ENCODE measurements around the gene LYG1.

DNA sequence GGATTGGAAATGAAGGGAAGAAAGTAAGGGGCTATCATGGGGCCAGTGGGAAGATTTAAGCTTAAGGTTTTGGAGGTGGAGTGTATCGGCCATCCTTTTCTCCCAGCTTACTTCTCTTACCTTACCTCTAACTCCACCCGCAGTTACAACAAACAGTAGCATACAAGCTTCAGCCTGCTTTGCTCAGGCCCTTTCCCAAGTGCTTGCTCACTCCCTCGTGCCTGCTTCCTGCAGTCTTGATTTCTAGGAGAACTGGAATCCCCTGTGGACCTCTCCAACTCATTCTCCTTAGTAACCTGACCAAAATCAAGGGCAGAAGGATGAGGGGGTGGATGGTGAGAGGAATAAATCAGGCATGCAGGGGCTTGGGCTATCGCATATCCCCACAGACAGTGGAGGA, 39.8 kb downstream of the LYG1 start:
- TF ChIP-seq, protein P1, sequence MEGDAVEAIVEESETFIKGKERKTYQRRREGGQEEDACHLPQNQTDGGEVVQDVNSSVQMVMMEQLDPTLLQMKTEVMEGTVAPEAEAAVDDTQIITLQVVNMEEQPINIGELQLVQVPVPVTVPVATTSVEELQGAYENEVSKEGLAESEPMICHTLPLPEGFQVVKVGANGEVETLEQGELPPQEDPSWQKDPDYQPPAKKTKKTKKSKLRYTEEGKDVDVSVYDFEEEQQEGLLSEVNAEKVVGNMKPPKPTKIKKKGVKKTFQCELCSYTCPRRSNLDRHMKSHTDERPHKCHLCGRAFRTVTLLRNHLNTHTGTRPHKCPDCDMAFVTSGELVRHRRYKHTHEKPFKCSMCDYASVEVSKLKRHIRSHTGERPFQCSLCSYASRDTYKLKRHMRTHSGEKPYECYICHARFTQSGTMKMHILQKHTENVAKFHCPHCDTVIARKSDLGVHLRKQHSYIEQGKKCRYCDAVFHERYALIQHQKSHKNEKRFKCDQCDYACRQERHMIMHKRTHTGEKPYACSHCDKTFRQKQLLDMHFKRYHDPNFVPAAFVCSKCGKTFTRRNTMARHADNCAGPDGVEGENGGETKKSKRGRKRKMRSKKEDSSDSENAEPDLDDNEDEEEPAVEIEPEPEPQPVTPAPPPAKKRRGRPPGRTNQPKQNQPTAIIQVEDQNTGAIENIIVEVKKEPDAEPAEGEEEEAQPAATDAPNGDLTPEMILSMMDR (IDR thresholded peaks at IDR 0.05) = no peak
- TF ChIP-seq POLR2A (IDR thresholded peaks at IDR 0.05) = no peak

All from Peyer's patch (tissue), 4 donors.